ENCODE results near the gene VAPB. TPM values are rescaled to one million over a fixed set of nuclear protein-coding genes. Genes with fewer than 3 reads are reported as not detected.

Gene VAPB
- total RNA-seq, 1 donor from 2014 or later = 36.5 TPM

DNA sequence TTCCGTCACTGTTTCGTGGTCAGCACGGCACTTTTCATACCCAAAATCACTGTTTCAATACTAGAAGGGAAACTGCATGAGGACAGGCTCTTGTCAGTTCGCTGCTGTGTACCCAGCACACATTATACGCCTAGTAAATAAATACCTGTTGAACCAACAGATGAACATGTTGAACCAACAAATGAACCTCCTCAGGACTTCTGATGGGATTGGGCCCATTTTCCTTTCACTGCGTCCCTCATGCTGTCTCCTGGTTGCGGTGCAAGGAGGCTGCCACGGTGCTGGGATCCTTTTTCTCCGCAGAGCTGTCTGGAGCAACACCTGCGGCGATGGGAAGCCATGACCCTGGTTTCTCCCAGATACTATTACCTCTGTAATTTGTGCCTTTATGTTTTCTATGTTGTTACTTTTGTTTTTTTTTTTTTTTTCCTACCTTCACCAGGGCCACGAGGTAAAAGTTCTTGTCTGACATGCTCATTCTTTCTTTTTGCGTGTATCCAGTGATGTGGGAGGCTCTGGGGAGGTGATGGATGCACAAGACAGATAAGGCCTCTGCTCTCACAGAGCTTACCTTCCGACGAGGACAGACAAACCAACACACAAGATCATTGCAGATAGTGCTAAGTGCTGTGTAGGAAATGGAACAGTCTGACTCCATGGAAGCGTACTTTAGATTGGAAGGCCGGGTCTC, 1.1 kb downstream of the VAPB start:
- Mint-ChIP-seq H3K36me3 (ENCODE audit: low read depth) (peaks cover 27% of the 10 kb centered on the region), H3K9me3 (no peaks in the 10 kb centered on the region), H3K4me3 (peak overlapping the region; percentile 89), H3K27ac (peak overlapping the region; percentile 93), H3K27me3 (peaks cover 7% of the 10 kb centered on the region), H3K4me1 (peaks cover 35% of the 10 kb centered on the region)
- intact Hi-C loops (cut with micrococcal nuclease) = loop anchor here (1.0 to 5.0 kb wide), 5 partner anchors 19 to 998 kb away; partner anchors contain the start of genes RAB22A, RBM38 and STX16
- no peak for DNase-seq

DNA sequence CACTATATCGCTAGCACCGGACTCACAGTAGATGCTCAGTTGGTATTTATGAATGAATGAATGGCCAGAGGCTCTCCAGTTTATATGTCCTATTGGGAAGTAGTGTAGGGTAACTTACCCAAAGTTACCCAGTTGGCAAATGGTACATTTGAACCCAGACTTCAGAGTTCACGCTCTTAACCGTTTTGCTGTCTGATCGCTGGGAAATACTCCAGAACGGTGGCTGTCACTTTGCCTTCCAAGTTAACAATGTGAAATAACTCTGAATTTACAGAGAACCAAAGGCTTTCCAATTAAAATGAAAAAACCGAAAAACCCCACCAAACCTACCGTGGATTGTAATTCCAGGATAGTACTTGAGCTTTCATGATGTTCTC, 1.6 kb downstream of the VAPB start:
- Mint-ChIP-seq H3K9me3 (no peaks in the 10 kb centered on the region), H3K27me3 (peaks cover 6% of the 10 kb centered on the region), H3K36me3 (ENCODE audit: low read depth) (peaks cover 27% of the 10 kb centered on the region), H3K27ac (peak overlapping the region; percentile 93), H3K4me3 (peak overlapping the region; percentile 89), H3K4me1 (peaks cover 38% of the 10 kb centered on the region)
- intact Hi-C loops (cut with micrococcal nuclease) = no loop called here
- no peak for DNase-seq

DNA sequence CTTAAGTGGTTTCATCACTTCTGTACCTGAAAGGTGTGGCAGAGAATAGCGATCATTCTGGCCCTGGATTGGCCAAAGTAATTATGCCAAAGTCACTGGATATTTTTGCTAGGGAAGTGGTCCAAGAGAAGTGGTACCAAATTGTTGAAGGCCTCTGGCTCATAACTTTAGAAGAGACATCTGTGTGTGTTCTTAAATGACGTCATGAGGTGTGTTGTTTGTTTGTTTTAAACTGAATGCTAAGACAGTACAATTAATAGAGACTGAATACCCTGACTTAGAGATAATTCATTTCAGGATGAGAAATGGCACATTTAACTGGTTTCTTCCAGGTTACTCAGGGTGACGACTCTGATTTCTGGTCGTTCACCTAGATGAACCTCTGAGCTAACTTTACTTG, 3.3 kb downstream of the VAPB start:
- Mint-ChIP-seq H3K36me3 (ENCODE audit: low read depth) (peaks cover 36% of the 10 kb centered on the region), H3K4me1 (peaks cover 47% of the 10 kb centered on the region), H3K9me3 (no peaks in the 10 kb centered on the region), H3K27me3 (no peaks in the 10 kb centered on the region), H3K4me3 (peak overlapping the region; percentile 15), H3K27ac (no peak overlapping the region)
- no peak for DNase-seq
- intact Hi-C loops (cut with micrococcal nuclease) = no loop called here

DNA sequence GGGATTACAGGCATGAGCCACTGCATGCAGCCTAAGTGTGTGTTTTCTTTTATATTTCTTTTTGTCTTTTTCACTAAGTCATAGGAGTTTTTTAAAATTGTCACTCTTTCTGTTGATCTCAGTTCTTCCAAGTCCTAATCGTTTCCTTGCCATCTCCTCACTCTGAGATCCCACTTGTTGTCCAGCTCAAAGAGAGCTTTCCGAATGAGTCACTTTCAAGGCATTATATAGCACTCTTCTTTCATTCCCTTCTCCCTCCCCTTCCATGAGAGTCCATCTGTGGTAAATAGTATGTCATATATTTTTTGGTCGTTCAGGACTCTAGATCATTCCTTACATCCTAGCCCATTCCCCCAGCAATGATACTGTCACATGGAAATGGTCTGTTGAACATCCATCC, 4.3 kb downstream of the VAPB start:
- intact Hi-C loops (cut with micrococcal nuclease) = no loop called here
- DNase-seq = no peak
- no peak overlapping the region for H3K4me3 Mint-ChIP-seq
- no peak overlapping the region for H3K27ac Mint-ChIP-seq
- peaks cover 53% of the 10 kb centered on the region for H3K4me1 Mint-ChIP-seq
- no peaks in the 10 kb centered on the region for H3K27me3 Mint-ChIP-seq
- peaks cover 43% of the 10 kb centered on the region for H3K36me3 Mint-ChIP-seq (ENCODE audit: low read depth)
- H3K9me3 Mint-ChIP-seq = no peaks in the 10 kb centered on the region

DNA sequence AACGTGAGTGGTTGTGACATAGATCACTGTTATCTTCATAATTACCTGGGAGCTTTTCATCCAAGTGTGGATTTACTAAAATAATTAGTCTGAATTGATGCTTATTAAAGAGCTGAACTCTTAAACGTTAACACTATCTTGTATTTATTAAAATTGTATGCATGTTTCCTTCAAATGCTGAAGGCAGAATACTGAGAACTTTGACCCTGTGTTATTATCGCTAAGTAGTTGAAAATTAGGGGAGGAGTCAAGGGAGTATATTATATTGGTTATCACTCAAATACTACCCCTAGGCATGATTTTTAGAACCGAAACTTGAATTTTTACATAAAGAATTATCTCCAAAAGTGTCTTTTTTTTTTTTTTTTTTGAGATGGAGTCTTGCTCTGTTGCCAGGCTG, 5.8 kb downstream of the VAPB start:
- DNase-seq = no peak
- Mint-ChIP-seq H3K36me3 (ENCODE audit: low read depth) (peaks cover 50% of the 10 kb centered on the region), H3K4me1 (peaks cover 60% of the 10 kb centered on the region), H3K9me3 (no peaks in the 10 kb centered on the region), H3K4me3 (no peak overlapping the region), H3K27me3 (no peaks in the 10 kb centered on the region), H3K27ac (no peak overlapping the region)
- intact Hi-C loops (cut with micrococcal nuclease) = no loop called here

DNA sequence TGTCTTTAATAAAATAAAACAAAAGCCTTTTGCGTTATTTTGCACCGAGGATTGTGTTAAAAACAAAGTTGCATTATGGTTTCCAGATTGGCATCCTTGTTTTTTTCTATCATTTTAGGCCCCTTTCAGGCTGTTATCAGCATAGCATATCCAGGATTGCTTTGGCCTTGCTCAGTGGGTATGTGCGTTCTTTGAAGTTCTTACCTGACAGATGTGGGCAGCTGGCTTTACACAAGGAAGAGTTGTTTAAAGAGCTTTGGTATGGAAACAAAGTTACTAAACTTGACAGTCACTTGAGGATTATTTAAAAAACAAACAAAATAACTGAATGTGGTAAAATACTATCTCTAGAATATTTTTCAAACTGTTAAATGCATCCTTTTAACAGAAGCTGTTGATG, 6.6 kb downstream of the VAPB start:
- Mint-ChIP-seq H3K27me3 (no peaks in the 10 kb centered on the region), H3K4me1 (peaks cover 59% of the 10 kb centered on the region), H3K9me3 (no peaks in the 10 kb centered on the region), H3K4me3 (no peak overlapping the region), H3K36me3 (ENCODE audit: low read depth) (peaks cover 45% of the 10 kb centered on the region), H3K27ac (no peak overlapping the region)
- DNase-seq = no peak
- intact Hi-C loops (cut with micrococcal nuclease) = no loop called here

GRCh38 chr20:58397429-58397828, 8.4 kb downstream of the VAPB start:
- Mint-ChIP-seq H3K4me1 (peaks cover 46% of the 10 kb centered on the region), H3K27ac (no peak overlapping the region), H3K36me3 (ENCODE audit: low read depth) (peaks cover 29% of the 10 kb centered on the region), H3K9me3 (no peaks in the 10 kb centered on the region), H3K4me3 (no peak overlapping the region), H3K27me3 (no peaks in the 10 kb centered on the region)
- no peak for DNase-seq
- intact Hi-C loops (cut with micrococcal nuclease) = no loop called here

DNA sequence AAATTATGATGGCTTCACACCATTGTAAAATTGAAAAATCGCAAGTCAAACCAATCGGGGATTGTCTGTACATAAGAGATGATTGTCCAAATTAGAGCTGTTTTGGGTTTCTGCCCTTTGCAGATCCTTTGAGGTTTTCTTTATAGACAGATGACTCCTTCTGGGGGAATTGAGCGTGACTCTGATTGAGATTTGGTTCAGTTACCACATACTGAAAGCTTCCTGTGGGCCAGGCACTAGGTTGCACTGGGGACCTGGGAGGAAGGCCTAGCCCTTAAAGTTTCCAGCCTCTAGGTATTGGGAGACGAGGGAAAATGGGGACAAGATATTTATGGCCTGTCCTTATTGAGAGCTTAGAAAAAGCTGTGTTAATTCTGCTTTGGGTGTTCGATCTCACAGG, 9.2 kb downstream of the VAPB start:
- H3K36me3 Mint-ChIP-seq (ENCODE audit: low read depth) = peaks cover 25% of the 10 kb centered on the region
- intact Hi-C loops (cut with micrococcal nuclease) = no loop called here
- H3K4me3 Mint-ChIP-seq = no peak overlapping the region
- H3K9me3 Mint-ChIP-seq = no peaks in the 10 kb centered on the region
- no peaks in the 10 kb centered on the region for H3K27me3 Mint-ChIP-seq
- H3K27ac Mint-ChIP-seq = peak overlapping the region; percentile 21
- no peak for DNase-seq
- peaks cover 42% of the 10 kb centered on the region for H3K4me1 Mint-ChIP-seq

DNA sequence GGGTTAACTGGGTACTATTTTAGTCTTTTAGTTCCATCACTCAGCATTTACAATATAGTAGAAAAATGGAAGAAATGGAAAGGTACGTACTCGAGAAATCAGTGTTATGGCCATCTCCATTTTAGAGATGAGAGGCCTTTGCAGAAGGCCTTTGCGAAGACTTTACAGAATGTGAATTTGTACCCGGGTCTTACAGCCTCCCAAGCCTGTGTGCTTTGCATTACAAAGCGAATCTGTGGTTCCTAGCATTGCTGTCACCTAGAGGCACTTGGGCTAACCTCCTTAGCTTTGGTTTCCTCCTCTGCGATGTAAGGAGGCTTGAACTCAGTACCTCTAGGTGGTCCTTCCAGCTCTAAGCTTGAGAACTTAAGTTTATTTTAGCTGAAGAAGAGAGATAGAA, 10.9 kb downstream of the VAPB start:
- peaks cover 23% of the 10 kb centered on the region for H3K36me3 Mint-ChIP-seq (ENCODE audit: low read depth)
- H3K27ac Mint-ChIP-seq = peak overlapping the region; percentile 27
- no peaks in the 10 kb centered on the region for H3K27me3 Mint-ChIP-seq
- intact Hi-C loops (cut with micrococcal nuclease) = no loop called here
- no peak for DNase-seq
- H3K4me3 Mint-ChIP-seq = no peak overlapping the region
- H3K4me1 Mint-ChIP-seq = peaks cover 34% of the 10 kb centered on the region
- no peaks in the 10 kb centered on the region for H3K9me3 Mint-ChIP-seq

DNA sequence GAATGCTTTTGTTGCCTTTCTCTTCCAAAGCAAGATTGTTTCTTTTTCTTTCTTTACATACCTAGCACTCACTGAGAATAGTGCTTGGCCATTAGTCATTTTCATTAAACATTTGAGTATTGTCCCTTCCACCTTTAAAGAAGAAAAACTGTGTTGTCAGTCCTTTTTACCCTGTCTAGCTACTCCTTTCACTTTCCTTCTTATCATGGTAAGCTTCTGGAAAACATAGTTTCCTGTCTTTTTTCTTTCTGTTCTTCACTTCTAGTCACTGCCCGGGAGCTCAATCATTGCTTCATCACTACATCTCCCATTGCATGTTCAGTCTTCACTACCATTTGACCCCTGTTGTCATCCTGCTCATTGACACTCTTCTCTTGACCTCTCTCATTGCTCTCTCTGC, 12.1 kb downstream of the VAPB start:
- Mint-ChIP-seq H3K27ac (no peak overlapping the region), H3K4me1 (peaks cover 29% of the 10 kb centered on the region)
- intact Hi-C loops (cut with micrococcal nuclease) = no loop called here

GRCh38 chr20:58402305-58402704, 13.3 kb downstream of the VAPB start:
- no peak for DNase-seq
- no peak overlapping the region for H3K27ac Mint-ChIP-seq
- intact Hi-C loops (cut with micrococcal nuclease) = no loop called here

More for the DNA sequence above, 12.1 kb downstream of the VAPB start:
- no peak for DNase-seq
- no peak overlapping the region for H3K4me3 Mint-ChIP-seq
- H3K9me3 Mint-ChIP-seq = no peaks in the 10 kb centered on the region
- H3K36me3 Mint-ChIP-seq (ENCODE audit: low read depth) = peaks cover 22% of the 10 kb centered on the region
- no peaks in the 10 kb centered on the region for H3K27me3 Mint-ChIP-seq

GRCh38 chr20:58402827-58403226, 13.8 kb downstream of the VAPB start:
- Mint-ChIP-seq H3K4me3 (no peak overlapping the region), H3K27me3 (no peaks in the 10 kb centered on the region), H3K27ac (no peak overlapping the region), H3K4me1 (peaks cover 30% of the 10 kb centered on the region), H3K9me3 (no peaks in the 10 kb centered on the region), H3K36me3 (ENCODE audit: low read depth) (peaks cover 13% of the 10 kb centered on the region)
- no peak for DNase-seq
- intact Hi-C loops (cut with micrococcal nuclease) = no loop called here

More at GRCh38 chr20:58402305-58402704, 13.3 kb downstream of the VAPB start:
- peaks cover 16% of the 10 kb centered on the region for H3K36me3 Mint-ChIP-seq (ENCODE audit: low read depth)
- no peak overlapping the region for H3K4me3 Mint-ChIP-seq
- no peaks in the 10 kb centered on the region for H3K27me3 Mint-ChIP-seq
- H3K4me1 Mint-ChIP-seq = peaks cover 28% of the 10 kb centered on the region
- H3K9me3 Mint-ChIP-seq = no peaks in the 10 kb centered on the region

GRCh38 chr20:58403272-58403671, 14.2 kb downstream of the VAPB start:
- Mint-ChIP-seq H3K27ac (no peak overlapping the region), H3K27me3 (no peaks in the 10 kb centered on the region), H3K4me1 (peaks cover 30% of the 10 kb centered on the region), H3K36me3 (ENCODE audit: low read depth) (peaks cover 9% of the 10 kb centered on the region), H3K4me3 (no peak overlapping the region), H3K9me3 (no peaks in the 10 kb centered on the region)
- DNase-seq = no peak
- intact Hi-C loops (cut with micrococcal nuclease) = no loop called here

DNA sequence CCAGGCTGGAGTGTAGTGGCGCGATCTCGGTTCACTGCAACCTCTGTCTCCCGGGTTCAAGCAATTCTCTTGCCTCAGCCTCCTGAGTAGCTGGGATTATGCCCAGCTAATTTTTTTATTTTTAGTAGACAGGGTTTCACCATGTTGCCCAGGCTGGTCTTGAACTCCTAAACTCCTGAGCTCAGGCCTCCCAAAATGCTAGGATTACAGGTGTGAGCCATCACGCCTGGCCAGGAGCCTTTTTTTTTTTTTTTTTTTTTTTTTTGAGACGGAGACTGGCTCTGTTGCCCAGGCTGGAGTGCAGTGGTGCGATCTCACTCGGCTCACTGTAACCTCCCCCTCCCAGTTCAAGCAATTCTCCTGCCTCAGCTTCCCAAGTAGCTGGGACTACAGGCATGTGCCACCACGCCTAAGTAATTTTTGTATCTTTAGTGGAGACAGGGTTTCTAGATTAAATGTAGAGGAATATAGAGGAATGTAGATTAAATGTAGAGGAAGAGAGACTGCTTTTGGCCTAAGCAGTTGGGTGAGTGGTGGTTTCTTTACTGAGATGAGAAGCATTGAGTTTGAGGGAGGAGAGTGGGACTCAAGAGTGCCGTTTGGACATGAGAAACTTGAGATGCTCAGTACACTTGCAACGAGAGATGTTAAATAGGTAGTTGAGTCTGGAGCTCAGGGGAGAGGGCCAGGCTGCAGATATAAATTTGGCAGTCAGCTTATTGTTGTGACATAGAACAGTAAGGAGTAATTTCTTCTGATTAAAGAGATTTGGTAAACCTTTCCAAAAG, 16.7 kb downstream of the VAPB start:
- Mint-ChIP-seq H3K36me3 (ENCODE audit: low read depth) (peaks cover 2% of the 10 kb centered on the region), H3K4me3 (no peak overlapping the region), H3K27me3 (no peaks in the 10 kb centered on the region), H3K4me1 (peaks cover 31% of the 10 kb centered on the region), H3K9me3 (no peaks in the 10 kb centered on the region), H3K27ac (no peak overlapping the region)
- DNase-seq = no peak
- intact Hi-C loops (cut with micrococcal nuclease) = no loop called here

All from activated CD4-positive, alpha-beta T cell treated with anti-CD3 and anti-CD28 coated beads, Interleukin-2, amount 10 ng/mL, durations not matched to agents 24 days and 14 days (primary cell).